ENCODE data around the gene PRR3. TPM values are rescaled to one million over a fixed set of nuclear protein-coding genes. Genes with fewer than 3 reads are reported as not detected.

PRR3 gene, protein sequence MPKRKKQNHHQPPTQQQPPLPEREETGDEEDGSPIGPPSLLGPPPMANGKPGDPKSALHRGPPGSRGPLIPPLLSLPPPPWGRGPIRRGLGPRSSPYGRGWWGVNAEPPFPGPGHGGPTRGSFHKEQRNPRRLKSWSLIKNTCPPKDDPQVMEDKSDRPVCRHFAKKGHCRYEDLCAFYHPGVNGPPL
- total RNA-seq (2022; extraction: Qiagen RNA extraction; ENCODE audit: low read depth), result 14.6 to 17.0 TPM (median 15.0 TPM) in 5 replicates

DNA sequence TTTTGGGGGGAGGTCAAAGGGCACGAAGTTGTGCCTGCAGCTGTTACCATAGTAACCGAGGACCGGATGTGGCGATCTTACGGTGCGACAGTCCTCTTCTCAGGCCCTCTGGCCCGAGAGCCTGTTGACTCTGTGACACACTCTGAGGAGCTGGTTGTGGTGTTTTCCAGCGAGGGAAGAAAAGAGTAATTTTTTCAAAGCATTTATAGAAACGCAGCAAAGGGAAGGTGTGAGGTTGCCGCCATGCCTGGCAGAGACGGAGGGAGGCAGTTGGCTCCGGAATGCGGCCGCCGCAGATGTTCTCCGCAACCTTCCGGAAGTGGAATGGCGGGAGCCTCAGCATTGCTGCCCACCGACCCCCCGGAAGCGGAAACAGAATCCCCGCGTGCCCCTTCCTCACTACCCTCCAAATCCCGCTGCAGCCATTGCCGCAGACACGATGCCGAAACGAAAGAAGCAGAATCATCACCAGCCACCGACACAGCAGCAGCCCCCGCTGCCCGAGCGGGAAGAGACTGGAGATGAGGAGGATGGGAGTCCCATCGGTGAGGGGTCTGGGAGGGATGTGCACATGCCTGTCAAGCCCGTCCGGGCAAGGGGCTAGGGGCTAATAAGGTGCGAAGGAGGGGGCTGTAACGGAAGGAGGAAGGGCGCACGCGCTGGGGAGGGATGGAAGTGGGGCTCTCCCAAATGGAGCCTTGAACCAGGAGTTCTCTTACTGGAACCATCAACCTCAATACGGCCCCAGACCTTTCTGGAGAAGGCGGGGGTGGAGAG, at the start of gene PRR3:
Gene PRR3 (plus strand): TSS at position 390 of the 777 bp plus-strand sequence. CDS start 50 bp downstream, at position 440.

DNA sequence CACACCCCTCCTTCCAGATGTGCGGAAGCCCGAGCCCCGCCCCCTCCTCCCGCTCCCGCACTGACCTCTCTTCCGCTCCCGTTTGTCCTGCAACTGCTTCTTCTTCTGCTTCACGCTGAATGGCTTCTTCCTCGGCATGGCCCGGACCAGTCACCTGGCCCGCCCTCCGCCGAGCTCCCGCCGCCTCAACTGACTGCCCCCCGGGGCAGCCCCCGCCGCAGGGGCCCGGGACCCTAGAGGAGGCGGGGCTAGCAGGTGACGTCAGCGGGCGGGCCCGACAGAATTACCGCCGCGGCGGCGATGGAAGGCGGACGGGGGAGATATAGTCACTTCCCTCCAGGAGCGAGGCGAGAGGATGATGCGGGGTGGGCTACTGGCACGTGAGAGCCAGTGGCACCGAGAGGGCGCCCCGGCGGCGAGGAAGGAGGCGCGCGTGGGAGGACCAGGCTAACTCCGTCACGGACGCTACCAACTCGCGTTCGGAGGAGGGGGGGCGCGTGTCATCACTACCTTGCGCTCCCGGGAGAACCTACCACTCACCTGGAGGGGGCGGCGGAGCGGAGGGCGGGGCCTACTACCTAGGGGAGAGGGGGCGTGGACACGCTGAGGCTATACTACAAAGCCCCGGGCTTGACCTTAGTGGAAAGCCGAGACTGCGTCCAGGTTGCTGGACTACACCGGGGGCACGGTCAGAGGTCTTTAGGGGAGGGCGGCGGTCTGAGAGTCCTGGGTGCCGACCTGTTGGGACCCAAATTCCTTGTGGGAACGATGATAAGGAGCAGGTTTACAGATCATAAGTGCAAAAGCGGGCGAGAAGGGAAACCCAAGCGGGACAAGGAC, 809 bp upstream of the PRR3 start, which contains the start of gene GNL1:
Gene GNL1 (minus strand): TSS at position 424 of the 840 bp plus-strand sequence. CDS start 286 bp downstream, at position 138.

GRCh38 chr6:30571075-30571761, 14.1 kb downstream of the PRR3 start, which contains the start of gene ABCF1:
Gene ABCF1, plus strand, starts transcription at chr6:30571442. Its CDS starts 46 bp downstream, at chr6:30571488.

Other genes starting within 250 kb of the PRR3 start
- 6.6 to 8.2 TPM (median 7.5 TPM) in 5 replicates for gene TRIM39, start 230.4 kb upstream of the PRR3 start, total RNA-seq (2022; extraction: Qiagen RNA extraction; ENCODE audit: low read depth)
- 62.1 to 74.0 TPM (median 66.6 TPM) in 5 replicates for gene RPP21, start 212.1 kb upstream of the PRR3 start, total RNA-seq (2022; extraction: Qiagen RNA extraction; ENCODE audit: low read depth)
- 62.1 to 69.3 TPM (median 62.6 TPM) in 5 replicates for gene HLA-E, start 67.8 kb upstream of the PRR3 start, total RNA-seq (2022; extraction: Qiagen RNA extraction; ENCODE audit: low read depth)
- gene GNL1, start 806 bp upstream of the PRR3 start, total RNA-seq (2022; extraction: Qiagen RNA extraction; ENCODE audit: low read depth), result 30.5 to 38.6 TPM (median 34.5 TPM) in 5 replicates
- 50.8 to 66.2 TPM (median 55.3 TPM) in 5 replicates for gene ABCF1, start 14.1 kb downstream of the PRR3 start, total RNA-seq (2022; extraction: Qiagen RNA extraction; ENCODE audit: low read depth)
- 30.6 to 52.8 TPM (median 34.0 TPM) in 5 replicates for gene PPP1R10, start 59.9 kb downstream of the PRR3 start, total RNA-seq (2022; extraction: Qiagen RNA extraction; ENCODE audit: low read depth)
- gene MRPS18B, start 60.5 kb downstream of the PRR3 start, total RNA-seq (2022; extraction: Qiagen RNA extraction; ENCODE audit: low read depth), result 72.7 to 109 TPM (median 74.8 TPM) in 5 replicates
- 5.1 to 6.5 TPM (median 6.0 TPM) in 5 replicates for gene ATAT1, start 69.6 kb downstream of the PRR3 start, total RNA-seq (2022; extraction: Qiagen RNA extraction; ENCODE audit: low read depth)
- gene C6orf136, start 89.8 kb downstream of the PRR3 start, total RNA-seq (2022; extraction: Qiagen RNA extraction; ENCODE audit: low read depth), result 8.5 to 13.8 TPM (median 13.7 TPM) in 5 replicates
- 25.8 to 30.1 TPM (median 28.8 TPM) in 5 replicates for gene DHX16, start 115.7 kb downstream of the PRR3 start, total RNA-seq (2022; extraction: Qiagen RNA extraction; ENCODE audit: low read depth)
- gene PPP1R18, start 129.3 kb downstream of the PRR3 start, total RNA-seq (2022; extraction: Qiagen RNA extraction; ENCODE audit: low read depth), result 42.8 to 50.5 TPM (median 45.3 TPM) in 5 replicates
- gene NRM, start 133.7 kb downstream of the PRR3 start, total RNA-seq (2022; extraction: Qiagen RNA extraction; ENCODE audit: low read depth), result 22.2 to 29.6 TPM (median 27.7 TPM) in 5 replicates
- 16.3 to 19.0 TPM (median 18.2 TPM) in 5 replicates for gene MDC1, start 160.0 kb downstream of the PRR3 start, total RNA-seq (2022; extraction: Qiagen RNA extraction; ENCODE audit: low read depth)
- gene TUBB, start 163.1 kb downstream of the PRR3 start, total RNA-seq (2022; extraction: Qiagen RNA extraction; ENCODE audit: low read depth), result 755 to 974 TPM (median 943 TPM) in 5 replicates
- gene FLOT1, start 185.4 kb downstream of the PRR3 start, total RNA-seq (2022; extraction: Qiagen RNA extraction; ENCODE audit: low read depth), result 77.3 to 97.3 TPM (median 91.8 TPM) in 5 replicates
- gene IER3, start 187.3 kb downstream of the PRR3 start, total RNA-seq (2022; extraction: Qiagen RNA extraction; ENCODE audit: low read depth), result 117 to 167 TPM (median 156 TPM) in 5 replicates